BLaER1 (cell line): ENCODE data around the gene GAS2.

Experiments
- H3K27ac ChIP-seq: shearing (Covaris generic); formaldehyde crosslinking; 2 replicates; pipeline ENCODE4 v1.8.1; 2022
- H3K27me3 ChIP-seq: shearing (Covaris generic); formaldehyde crosslinking; 2 replicates; pipeline ENCODE4 v1.8.1; 2022
- H3K36me3 ChIP-seq: shearing (Covaris generic); formaldehyde crosslinking; 2 replicates; pipeline ENCODE4 v1.8.1; 2022
- H3K4me1 ChIP-seq: shearing (Covaris generic); formaldehyde crosslinking; 2 replicates; pipeline ENCODE4 v1.8.1; 2022
- H3K4me2 ChIP-seq: shearing (Covaris generic); formaldehyde crosslinking; 2 replicates; pipeline ENCODE4 v1.8.1; 2022
- H3K4me3 ChIP-seq: shearing (Covaris generic); formaldehyde crosslinking; 2 replicates; pipeline ENCODE4 v1.8.1; 2022
- H3K9ac ChIP-seq: shearing (Covaris generic); formaldehyde crosslinking; 2 replicates; pipeline ENCODE4 v1.8.1; 2022
- H3K9me3 ChIP-seq: shearing (Covaris generic); formaldehyde crosslinking; 2 replicates; pipeline ENCODE4 v1.8.1; 2022
- H4K20me1 ChIP-seq: shearing (Covaris generic); formaldehyde crosslinking; 2 replicates; pipeline ENCODE4 v1.8.1; 2022
- Cebpa-rat ChIP-seq: shearing (Covaris generic); IDR thresholded peaks from 2 replicates; pipeline ENCODE4 v1.8.1; 2022

Gene GAS2

DNA sequence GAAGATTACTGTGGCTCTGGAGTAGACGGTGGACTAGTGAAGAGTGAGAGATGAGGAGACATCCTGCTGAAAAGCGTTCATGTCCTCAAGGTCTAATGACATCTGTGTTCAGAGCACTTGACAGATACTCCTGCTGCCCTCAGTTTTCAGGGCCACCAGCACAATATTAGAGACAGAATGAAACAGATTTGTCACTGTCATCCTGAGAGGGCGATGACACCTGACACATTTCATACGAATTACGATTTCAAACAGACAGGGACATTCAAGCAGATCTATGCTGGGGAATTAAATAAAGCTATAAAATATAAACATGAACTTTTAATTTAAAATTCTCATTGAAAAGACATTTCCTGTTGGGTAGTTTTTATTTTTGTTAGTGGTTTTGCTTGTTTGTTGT is 134.1 kb downstream of the GAS2 start:
- no peaks in the 10 kb centered on the region for H4K20me1 ChIP-seq
- no peaks in the 10 kb centered on the region for H3K27me3 ChIP-seq
- peak overlapping the region; percentile 67 for H3K4me2 ChIP-seq
- no peaks in the 10 kb centered on the region for H3K9me3 ChIP-seq
- no peaks in the 10 kb centered on the region for H3K36me3 ChIP-seq
- H3K9ac ChIP-seq: no peak overlapping the region
- H3K27ac ChIP-seq: no peak overlapping the region
- H3K4me3 ChIP-seq: no peak overlapping the region
- no peak for TF ChIP-seq Cebpa-rat
- peaks cover 45% of the 10 kb centered on the region for H3K4me1 ChIP-seq

DNA sequence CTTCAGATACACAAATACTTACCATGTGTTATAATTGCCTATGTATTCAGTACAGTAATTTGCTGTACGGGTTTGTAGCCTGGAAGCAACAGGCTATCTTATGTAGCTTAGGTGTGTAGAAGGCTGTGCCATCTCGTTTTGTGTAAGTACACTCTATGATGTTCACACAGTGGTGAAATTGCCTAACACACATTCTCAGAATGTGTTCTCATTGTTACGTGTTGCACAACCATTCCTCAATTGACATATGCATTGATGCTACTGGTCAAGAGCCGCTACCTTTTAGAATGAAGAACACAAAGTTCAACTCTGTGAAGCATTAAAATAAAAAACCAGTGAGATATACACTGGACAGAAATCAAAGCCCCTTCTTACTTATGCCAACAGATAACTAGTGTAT is 136.4 kb downstream of the GAS2 start:
- no peak for TF ChIP-seq Cebpa-rat
- Histone ChIP-seq H3K27me3 (no peaks in the 10 kb centered on the region), H4K20me1 (no peaks in the 10 kb centered on the region), H3K36me3 (no peaks in the 10 kb centered on the region), H3K4me2 (no peak overlapping the region), H3K9ac (no peak overlapping the region), H3K4me3 (no peak overlapping the region), H3K4me1 (peaks cover 47% of the 10 kb centered on the region), H3K27ac (no peak overlapping the region), H3K9me3 (no peaks in the 10 kb centered on the region)

DNA sequence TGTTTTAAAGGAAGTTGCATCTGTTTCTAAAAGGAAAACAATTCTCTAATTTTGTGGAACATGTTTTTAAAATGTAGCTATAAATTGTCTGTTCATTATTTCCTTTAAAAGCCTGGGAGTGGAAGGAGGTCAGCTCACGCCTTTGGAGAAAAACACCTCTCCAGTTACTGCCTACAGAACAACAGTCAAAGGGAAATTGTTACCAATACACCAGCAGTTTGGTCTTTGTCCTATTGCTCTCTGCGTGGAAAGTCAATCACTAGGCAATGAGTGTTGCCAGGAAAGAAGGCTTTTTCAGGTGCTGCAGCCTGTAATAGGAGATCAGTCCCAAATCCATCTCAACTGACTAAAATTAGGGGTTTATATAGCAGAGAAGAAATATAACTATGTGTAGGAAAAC is 141.0 kb downstream of the GAS2 start:
- Histone ChIP-seq H3K9ac (no peak overlapping the region), H3K36me3 (0 out of 2 replicates have a peak, but pooled peaks cover 5% of the 10 kb centered on the region)
- no peak for TF ChIP-seq Cebpa-rat

DNA sequence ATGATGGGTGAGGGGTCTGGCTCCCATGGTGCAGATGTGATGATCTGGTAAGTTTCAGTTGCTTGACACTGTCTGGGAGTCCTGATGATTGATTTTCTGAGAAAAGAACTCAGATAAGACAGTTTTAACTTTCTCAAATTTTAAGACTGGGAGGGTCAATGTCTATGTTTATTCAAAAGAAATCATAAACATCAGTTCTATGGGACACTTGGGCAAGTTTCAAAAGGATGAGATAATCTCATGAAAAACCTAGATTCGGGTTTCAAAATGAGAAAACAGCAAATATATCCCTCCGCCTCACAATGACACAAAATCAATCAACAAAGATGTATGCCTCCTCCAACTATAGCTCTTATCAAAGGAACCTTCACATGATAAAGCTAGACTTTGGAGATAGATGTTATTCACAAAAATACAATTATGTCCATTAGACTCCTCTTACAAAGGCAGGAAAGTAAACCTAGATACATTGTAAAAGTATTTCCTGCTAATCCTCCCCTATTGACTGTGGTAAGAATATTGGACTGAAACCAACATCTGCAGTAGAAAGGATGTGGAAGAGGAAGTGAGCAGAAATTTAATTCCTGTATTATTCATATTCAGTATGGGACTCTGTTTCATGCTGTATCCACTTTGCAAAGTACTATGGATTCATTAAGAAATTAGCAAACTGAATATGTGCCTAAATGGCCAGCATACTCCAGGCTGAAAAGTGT is 141.6 kb downstream of the GAS2 start:
- Histone ChIP-seq H4K20me1 (no peaks in the 10 kb centered on the region), H3K27ac (peak overlapping the region; percentile 72), H3K27me3 (no peaks in the 10 kb centered on the region), H3K9me3 (peaks cover 29% of the 10 kb centered on the region), H3K9ac (no peak overlapping the region), H3K4me3 (peak overlapping the region; percentile 10; the same call in 1 of the 2 replicates), H3K4me1 (peaks cover 28% of the 10 kb centered on the region), H3K36me3 (0 out of 2 replicates have a peak, but pooled peaks cover 5% of the 10 kb centered on the region), H3K4me2 (peak overlapping the region; percentile 70)
- TF ChIP-seq Cebpa-rat: no peak

More for the DNA sequence above, 141.0 kb downstream of the GAS2 start:
- H3K4me1 ChIP-seq: peaks cover 28% of the 10 kb centered on the region
- no peak overlapping the region for H3K4me3 ChIP-seq
- H3K9me3 ChIP-seq: peaks cover 29% of the 10 kb centered on the region
- no peaks in the 10 kb centered on the region for H3K27me3 ChIP-seq
- H4K20me1 ChIP-seq: no peaks in the 10 kb centered on the region
- H3K27ac ChIP-seq: peak overlapping the region; percentile 72
- H3K4me2 ChIP-seq: peak overlapping the region; percentile 70

DNA sequence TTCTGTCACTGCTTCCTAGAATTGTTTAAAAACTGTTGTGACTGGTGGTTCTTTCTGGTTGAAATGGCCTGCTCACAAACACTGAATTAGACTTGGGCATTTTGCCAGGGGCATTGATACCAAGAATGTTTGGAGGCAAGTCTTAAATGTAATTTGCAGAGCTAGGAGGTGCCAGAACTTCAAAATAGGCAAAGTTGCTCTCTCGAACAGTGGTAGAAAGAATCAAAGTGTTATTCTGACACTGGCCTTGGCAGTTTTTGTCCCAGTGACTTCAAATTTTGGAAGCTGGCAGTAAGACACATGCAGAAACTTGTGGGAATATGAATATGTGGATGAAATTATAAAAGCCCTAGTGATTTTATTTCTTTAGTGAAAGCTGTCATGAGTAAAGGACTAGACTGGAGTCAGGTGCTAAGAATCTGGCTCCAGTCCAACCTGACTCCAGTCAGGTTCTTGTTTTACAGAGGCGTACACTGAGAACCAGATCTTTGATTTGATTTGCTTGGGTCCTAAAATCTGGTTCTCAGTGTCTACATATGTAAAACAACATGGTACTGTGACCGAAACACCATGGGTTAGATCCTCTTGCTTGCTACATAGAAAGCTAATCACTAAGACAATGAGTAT is 142.3 kb downstream of the GAS2 start:
- Histone ChIP-seq H3K36me3 (0 out of 2 replicates have a peak, but pooled peaks cover 5% of the 10 kb centered on the region), H3K27ac (peak overlapping the region; percentile 72), H3K27me3 (no peaks in the 10 kb centered on the region), H3K4me2 (peak overlapping the region; percentile 70), H3K4me3 (peak overlapping the region; percentile 10; the same call in 1 of the 2 replicates), H3K9me3 (peaks cover 29% of the 10 kb centered on the region), H3K9ac (no peak overlapping the region), H3K4me1 (peaks cover 28% of the 10 kb centered on the region), H4K20me1 (no peaks in the 10 kb centered on the region)
- no peak for TF ChIP-seq Cebpa-rat

DNA sequence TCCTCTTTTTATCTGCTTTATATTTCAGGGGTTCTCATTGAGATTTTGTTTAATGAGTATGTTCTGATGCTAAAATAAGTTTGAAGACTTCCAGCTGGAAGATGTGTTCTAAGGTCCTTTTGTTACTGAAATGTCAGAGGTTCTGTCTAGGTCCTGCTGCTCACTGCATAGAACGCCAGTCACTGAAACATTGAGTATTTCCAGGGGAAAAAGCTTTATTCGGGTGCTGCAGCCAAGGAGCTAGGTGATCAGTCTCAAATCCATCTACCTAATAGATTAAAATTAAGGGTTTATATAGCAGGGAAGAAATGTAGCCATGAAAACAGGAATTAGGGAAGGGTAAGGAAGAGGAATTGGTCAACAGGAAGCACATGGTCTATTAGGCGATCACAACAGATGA is 143.5 kb downstream of the GAS2 start:
- Histone ChIP-seq H3K9ac (no peak overlapping the region), H4K20me1 (no peaks in the 10 kb centered on the region), H3K9me3 (peaks cover 29% of the 10 kb centered on the region), H3K36me3 (0 out of 2 replicates have a peak, but pooled peaks cover 5% of the 10 kb centered on the region), H3K27me3 (no peaks in the 10 kb centered on the region), H3K4me2 (no peak overlapping the region), H3K27ac (0 out of 2 replicates have a peak overlapping the region, but pooled peaks have one; percentile 23), H3K4me1 (peaks cover 28% of the 10 kb centered on the region), H3K4me3 (no peak overlapping the region)
- TF ChIP-seq Cebpa-rat: no peak

DNA sequence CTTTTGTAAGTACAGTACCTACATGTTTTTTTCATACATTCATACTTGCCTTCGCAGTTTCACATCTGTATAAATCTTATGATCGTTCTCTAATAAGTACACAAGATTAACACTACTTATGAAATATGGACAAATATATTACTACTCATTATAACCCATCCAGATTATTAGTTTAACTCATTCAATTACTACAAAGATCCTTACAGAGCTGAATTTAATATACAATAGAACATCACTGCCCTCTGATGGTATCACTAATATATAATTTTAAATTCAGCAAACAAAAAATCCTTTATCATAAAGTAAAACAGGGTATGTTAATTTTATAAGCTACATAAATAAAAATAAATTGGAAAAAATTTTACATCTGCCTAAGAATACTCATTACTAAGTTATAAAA is 155.8 kb downstream of the GAS2 start:
- no peak overlapping the region for H3K4me3 ChIP-seq
- H3K4me2 ChIP-seq: no peak overlapping the region
- H3K27ac ChIP-seq: no peak overlapping the region
- no peaks in the 10 kb centered on the region for H3K9me3 ChIP-seq
- TF ChIP-seq Cebpa-rat: no peak
- H3K36me3 ChIP-seq: peaks cover 60% of the 10 kb centered on the region
- H3K27me3 ChIP-seq: no peaks in the 10 kb centered on the region
- peaks cover 2% of the 10 kb centered on the region for H3K4me1 ChIP-seq
- H3K9ac ChIP-seq: no peak overlapping the region
- no peaks in the 10 kb centered on the region for H4K20me1 ChIP-seq

DNA sequence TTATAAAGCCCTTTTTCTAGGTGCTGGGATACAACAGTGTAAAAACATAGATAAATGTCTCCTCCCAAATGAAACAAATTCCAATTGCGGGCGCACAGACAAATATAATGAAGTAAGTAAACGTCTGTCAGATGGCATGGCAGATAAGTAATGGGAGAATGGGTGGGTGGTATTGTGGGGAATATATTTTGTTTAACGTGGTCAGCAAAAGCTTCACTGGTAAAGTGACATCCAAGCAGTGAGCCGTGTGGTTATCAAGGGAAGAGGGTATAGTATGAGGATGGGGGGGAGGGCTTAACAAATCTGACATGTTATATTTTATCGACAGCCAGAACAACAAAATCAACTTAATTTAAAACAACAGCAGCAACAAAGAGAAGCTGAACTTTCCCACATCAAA is 162.0 kb downstream of the GAS2 start:
- Histone ChIP-seq H4K20me1 (peaks cover 6% of the 10 kb centered on the region; the same call in 1 of the 2 replicates), H3K27ac (peak overlapping the region; percentile 86), H3K36me3 (peaks cover 25% of the 10 kb centered on the region), H3K9me3 (no peaks in the 10 kb centered on the region), H3K9ac (peak overlapping the region; percentile 88), H3K4me2 (peak overlapping the region; percentile 86), H3K4me1 (peaks cover 52% of the 10 kb centered on the region), H3K4me3 (peak overlapping the region; percentile 97), H3K27me3 (no peaks in the 10 kb centered on the region)
- no peak for TF ChIP-seq Cebpa-rat

DNA sequence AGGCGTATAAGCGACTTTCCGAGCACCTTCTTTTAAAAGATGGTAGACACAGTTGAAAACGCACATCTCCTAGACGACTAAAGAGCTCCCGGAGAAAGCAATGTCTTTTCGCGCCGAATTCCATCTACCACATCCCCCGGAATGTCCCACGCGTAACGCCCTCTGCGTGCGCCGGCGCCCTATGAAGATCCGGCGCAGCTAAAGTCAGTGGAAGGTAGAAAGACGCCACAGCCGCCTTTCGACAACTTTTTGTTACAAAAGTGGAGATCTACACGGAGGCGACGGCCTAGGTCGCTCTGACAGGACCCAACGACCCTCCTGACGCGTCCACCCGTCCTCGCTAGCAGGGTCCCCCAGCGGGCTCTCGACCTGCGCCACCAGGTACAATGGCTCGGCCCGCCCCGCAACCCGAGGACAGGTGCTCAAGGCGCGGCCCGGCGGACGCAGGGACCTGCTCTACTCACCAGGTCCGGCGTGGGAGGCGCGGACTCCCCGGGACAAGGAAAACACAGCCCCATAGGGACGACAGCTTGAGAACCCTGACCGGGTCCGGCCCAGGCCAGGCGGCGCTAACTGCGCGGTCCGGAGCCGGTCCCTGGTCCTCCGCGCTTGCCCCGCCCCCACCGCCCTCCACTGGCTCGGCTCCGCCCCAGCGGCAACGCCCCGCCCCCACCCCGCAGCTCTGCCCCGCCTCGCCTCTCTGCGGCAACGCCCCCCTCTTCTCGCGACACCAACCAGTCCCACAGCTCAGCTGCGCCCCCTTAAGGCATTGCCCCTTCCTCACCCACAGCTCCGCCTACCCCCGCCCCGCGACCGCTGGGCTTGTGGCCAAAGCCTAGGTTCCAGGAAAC is 163.0 kb downstream of the GAS2 start, which contains the start of gene SVIP:
Gene SVIP, minus strand, starts transcription at position 571 of the 851 bp plus-strand sequence. Its CDS starts 53 bp downstream, at position 518.
- peak within 1 kb of the TSS; percentile 86 for H3K27ac ChIP-seq
- H3K4me3 ChIP-seq: peak within 1 kb of the TSS; percentile 97
- no peaks in the 10 kb centered on the region for H3K27me3 ChIP-seq
- H3K9ac ChIP-seq: peak within 1 kb of the TSS; percentile 88
- H3K4me2 ChIP-seq: peak within 1 kb of the TSS; percentile 86
- H3K9me3 ChIP-seq: peaks cover under 1% of the 10 kb centered on the region; the same call in 1 of the 2 replicates
- no peak for TF ChIP-seq Cebpa-rat
- H4K20me1 ChIP-seq: peaks cover 6% of the 10 kb centered on the region; the same call in 1 of the 2 replicates
- H3K36me3 ChIP-seq: peaks cover 18% of the 10 kb centered on the region
- H3K4me1 ChIP-seq: peaks cover 52% of the 10 kb centered on the region
